A172 (cell line): ENCODE data around the gene FAM180A. TPM values are rescaled to one million over a fixed set of nuclear protein-coding genes. Genes with fewer than 3 reads are reported as not detected.
"Not testable (repeated sequence)": the region's sequence is repeated elsewhere in the genome, so short reads cannot be mapped to it uniquely, and the experiment has no call there.

ENCODE experiments used
- DNase-seq: peaks from one replicate; pipeline ENCODE4 v3.0.0-alpha.2; 2015; ENCODE audit warnings: low spot score
- total RNA-seq: library from RNA; depleted of rRNA; stranded (reverse); fragments of >200 nt; shearing (Covaris generic); gene quantifications from 2 replicates; pipeline ENCODE4 v1.2.3, GENCODE V29; 2014

FAM180A gene
- total RNA-seq, 1 experiment from 2014 or later: 1.8 TPM

DNA sequence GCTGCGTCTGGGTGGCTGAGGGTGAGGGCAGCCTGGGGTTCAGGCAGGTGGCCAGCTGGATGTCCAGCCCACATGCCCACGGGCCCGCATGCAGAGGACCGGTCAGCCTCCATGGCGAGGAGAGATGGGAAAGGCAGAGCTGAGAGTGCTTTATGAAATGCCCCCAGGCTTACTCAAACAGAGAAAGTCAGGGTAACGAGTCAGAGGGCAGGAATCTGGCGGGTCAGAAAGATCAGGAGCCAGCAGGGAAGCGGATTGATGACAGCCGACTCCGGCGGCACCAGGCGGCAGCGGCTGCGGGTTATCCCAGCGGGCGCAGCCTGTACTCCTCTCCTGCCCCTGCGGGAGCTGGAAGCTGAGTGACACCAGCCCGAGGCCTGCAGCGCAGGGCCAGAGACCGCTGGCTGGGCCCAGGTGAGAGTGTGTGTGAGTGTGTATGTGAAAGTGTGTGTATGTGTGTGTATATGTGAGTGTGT is 34.0 kb downstream of the FAM180A start:
- peak; percentile 79 for DNase-seq

DNA sequence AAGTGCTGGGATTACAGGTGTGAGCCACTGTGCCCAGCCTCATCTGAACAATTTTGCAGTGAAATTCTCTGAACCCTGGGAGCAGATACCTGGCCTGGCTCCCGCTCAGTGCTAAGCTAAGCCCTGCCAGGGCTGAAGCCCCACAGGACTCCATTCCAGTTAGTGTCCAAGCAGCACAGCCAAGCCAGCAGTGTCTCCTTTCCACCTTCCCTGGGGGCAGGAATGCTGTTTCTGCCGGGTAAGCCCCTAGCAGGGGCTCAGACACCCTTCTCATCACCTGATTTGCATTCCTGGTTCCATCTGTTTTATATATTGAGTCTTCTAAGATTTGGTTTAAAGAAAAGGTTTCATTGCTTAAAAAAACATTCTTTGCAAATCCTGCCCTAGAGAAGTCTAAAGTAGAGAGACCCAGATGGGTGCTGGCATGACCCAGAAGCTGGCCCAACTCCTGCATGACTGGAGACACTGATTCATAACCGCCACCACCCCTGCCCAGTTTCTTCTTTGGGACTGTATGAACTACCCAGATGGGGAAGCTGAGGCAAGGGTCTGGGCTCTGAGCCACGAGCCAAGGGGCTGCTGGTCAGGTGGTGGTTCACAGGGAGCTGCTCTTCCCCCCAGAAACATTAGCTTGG is 34.7 kb downstream of the FAM180A start:
- no peak for DNase-seq

DNA sequence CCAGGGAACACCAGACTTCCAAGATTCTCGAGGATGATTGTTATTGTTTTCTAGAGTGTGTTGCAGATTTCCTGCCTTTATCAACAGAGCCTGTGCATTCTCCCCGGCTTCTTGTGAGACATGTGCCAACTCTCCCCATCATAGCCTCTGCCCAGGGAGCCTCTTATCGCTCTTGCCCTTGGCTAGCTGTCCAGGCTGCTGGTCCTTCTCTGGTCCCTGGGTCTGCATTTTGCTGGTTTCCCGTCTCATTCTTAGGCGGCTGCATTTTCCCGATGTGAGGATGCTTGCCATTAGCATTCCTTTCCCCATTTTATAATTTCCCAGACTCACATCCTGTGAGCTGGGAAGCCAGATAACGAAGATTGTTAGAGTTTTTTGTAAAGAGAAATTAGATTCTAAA is 35.8 kb downstream of the FAM180A start:
- DNase-seq: no peak

DNA sequence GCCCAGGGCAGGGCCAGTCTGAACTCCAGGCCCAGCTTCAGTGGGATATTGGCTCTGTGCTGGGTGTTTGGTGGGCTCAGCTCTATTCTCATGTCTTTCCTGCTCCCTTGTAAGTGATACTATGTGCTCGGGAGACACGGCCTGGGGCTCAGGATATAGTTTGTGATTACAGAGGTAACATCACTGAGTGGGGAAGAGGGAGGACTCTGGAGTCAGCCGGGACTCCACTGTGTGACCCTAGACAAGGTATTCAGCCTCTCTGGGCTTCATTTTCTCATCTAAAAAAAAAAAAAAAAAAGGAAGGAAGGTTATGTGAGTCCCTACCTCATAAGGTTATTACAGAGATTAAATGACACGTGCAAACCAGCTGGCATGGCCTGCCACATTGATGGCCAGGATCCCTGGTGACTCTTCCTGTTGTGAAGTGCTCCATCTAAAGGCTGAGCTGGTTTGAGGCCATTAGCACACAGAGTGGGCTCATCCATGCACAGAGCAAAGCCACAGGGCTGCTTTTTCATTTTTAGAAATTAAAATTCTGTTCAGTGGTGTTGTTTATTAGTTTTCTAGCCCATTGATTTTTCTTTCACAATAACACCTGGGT is 36.3 kb downstream of the FAM180A start:
- DNase-seq: no peak

DNA sequence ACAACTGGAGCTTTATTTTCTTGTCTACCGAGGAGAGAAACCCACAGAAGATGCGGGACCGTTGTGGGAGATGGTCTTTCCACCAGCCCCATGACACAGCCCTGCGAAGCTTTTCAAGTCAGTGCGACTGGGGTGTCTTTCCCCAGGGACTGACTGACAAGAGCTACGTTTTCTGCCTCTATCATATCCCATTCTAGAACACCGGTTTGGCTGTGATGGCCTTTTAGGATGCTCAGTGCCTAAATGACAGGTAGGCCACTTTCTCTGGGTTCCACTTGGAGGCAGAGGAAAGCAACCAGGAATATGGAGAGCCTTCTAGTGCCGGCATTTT is 37.5 kb downstream of the FAM180A start:
- DNase-seq: no peak

DNA sequence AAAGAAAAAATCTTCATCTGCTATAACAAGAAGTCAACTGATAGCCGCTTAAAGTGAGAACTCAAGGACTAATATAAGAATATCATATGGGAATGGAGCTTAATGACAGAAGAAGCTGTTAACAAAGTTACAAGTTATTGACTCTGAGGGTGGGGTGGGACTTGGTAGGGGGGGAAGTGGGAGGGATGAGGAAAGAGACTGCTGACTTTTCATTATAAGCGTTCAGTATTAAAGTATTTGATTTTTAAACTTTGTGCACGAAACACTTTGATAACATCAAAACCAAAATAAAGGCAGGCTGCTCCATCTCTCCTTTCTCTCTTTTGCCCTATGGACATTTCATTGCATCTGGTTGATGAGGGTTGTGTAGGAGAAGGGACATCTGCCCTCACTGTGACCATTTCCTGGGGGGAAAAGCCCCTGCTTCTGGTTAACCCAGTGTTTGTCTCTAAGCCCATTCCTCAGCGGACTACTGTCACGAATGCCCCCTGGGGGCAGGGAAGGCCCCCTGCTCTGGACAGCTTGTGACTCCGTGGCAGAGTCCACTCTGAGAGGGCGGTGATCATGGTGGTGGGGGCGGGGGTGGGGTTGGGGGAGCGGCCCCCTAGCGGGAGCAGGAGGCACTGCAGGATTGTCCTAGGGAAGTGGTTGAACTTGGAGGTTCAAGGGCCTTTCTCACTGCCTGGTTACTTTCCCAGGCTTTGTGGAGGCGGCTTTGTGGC is 38.0 kb downstream of the FAM180A start:
- no peak for DNase-seq

DNA sequence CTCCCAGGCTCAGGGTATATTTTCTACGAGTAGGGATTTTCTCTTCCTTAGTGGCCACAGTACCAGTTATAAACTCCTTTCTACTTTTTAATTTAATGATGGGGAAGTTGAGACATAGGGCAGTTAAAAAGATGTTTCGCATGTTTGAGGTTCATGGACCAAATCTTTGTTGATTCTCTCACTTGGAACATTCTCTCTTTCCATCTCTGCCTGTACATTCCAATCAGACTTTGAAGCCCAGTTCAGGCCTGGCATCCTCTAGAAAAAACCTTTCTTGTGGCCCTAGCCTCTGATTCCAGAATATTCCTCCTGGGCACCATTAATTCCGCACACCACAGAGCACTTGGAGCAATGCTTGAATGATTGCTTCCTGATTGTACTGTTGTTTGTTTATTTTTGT is 39.1 kb downstream of the FAM180A start:
- DNase-seq: no peak

DNA sequence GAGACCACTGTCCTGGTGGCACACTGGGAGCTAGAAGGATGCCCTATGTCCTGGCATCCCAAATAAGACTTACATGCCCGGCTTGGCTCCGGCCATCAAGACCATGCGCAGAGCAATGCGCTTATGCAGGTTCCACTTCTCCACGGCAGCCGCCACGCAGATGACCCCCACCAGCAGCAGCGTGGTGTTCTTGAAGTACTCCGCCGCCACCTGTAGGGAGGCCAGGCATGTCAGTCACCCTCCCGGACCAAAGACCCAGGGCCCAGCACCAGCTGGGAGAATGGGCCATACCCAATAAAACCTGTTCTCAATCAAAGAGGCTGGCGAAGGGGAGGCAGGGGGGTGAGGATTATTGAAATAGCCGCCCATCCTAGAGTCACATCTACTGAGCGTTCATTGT is 40.6 kb downstream of the FAM180A start:
- no peak for DNase-seq

DNA sequence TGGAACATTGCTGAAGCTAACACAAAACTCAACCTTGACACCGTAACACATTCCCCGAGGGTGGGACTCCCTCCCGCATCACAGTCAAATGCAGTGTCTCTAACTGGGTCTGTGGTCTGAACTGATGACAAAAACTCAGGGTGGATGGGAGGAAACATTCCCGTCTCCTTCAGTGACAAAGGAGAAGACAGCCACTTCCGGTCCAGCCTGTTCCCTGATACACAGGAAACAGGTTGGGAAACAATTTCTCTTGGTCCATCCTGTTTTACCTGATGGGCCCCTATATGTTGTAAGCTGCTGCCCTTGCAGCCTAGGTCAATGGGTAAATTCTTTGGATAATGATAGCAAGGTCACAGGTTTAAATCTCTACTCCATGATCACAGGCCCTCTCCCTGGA is 41.0 kb downstream of the FAM180A start:
- DNase-seq: no peak

DNA sequence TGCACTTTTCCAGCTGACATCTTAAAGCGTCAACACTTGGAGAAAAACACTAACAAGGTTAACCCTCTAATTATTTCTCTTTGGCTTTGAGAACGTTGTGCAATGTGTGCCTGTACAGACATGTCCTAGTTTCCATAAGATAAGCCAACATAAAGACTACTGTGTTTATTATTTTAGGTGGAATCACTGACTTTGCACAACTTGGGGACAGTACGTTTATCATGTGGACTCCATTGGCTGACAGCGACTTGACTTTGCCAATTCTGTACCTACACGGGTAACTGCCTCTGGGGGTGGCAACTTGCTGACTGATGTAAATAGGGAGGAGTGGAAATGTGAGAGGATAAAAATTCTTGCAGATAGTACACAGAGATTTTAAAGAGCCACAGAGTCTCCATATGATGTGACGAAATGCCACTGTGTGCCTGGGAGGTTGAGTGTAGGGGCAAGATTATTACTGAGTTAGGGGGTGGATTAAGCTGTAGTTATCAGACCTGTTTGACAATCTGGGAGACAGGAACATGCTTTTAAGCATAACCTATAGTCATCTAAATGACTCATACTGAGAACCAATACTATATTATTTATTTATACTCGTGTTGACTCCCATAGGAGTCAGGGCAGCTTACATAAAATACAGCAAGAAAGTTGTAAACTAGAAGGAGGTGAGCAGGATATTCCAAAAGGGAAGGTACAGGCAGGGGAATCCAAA is 41.6 kb downstream of the FAM180A start:
- no peak for DNase-seq

DNA sequence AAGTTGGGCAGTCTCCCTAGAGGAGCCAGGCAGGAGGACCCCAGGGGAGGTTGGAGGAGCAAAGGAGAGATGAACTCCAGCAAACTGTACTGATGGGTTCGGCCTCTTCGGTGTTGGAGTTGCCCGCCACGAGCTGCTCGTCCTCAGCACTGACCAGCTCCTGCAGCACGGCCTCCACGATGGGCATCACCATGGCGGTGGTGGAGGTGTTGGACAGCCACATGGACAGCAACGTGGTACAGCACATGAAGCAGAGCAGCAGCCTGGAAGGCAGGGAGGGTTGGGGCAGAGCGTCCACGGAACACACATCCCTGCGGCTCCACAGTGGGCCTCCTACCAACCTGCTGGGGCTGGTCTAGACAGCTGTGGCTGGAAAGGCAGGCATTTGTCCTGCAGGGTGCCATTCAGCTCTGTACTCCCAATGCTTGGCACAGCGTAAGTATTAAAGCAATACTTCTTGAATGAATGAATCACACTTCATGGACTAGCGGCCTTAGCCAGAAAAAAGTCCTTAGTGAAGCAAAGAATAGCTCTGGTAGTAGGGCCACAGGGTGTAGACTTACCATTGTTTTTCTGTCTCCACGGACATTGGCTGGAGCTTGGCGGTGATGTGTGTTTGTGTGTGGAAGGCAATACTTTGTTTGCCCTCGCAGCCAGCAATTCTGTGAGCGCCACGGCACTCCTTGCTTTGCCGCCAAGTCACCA is 42.4 kb downstream of the FAM180A start:
- DNase-seq: no peak

DNA sequence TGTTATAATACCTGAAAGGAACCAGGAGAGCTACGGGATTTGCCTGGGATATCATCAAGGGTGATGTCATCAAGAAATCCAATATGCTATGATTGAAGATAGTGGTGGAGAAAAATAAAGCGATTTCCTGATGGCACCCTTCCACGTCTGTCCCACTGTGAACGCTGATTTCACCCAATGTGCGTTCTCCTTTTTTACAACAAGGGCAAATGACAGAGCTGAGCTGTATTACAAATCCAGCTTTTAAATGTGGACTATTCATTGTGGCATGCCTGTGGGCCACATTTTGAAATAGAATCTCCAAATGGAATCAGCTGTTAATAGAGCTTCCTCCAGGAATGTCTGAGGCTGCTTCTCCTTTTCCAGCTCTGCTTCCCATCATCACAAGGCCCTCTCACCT is 43.9 kb downstream of the FAM180A start:
- no peak for DNase-seq

DNA sequence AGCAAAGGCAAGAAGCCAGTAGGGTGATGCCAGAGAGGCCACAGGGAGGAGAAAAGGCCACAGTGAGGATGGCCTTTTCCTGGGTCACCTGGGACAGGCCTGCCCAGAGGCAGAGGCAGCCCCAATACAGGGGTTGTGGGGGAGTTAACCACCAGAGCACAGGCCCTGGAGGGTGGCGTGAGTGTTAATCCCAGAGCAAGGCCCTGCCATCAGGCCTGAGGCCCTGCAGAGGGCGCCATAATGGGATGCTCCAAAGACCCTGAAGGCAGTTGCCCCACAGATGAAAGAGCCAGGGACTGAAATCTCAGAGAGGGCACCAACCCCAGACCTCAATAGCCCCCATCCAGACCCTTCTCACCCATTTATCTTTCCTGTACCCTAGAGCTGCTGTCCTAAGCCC is 44.5 kb downstream of the FAM180A start:
- no peak for DNase-seq

DNA sequence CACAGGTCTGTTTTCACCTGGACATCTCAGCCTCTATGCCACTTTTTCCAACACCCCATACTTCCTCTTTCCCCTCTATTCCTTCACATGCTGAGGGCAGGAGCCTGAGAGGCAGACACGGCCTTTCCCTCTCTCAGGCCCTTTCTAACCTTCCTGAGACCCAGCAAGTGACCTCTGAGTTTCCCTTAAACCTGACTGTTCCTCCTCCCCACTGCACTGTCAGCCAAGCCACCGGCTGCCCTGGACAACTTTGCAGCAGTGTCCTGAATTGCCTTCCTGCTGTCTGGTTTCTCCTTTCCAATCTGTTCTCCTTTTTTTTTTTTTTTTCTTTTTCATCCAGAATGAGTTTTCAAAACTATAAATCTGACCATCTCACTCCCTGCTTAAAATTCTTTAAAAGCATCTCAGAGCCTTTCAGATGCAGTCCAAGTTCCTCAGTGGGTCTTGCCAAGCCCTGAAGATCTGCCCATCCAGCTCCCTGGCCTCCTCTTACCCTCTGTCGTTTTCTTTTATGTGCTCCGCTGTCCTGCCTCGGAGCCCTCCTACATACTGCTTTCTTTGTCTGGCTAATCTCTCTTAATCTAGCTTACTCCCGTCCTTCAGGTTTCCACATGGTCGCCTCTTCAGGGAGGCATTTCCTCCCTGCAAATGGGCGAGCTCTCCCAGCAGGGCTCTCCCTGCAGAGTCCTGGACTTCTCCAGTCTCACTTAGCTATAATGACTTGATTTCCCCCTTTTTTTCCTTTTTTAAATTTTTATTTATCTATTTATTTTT is 51.1 kb downstream of the FAM180A start:
- DNase-seq: no peak

DNA sequence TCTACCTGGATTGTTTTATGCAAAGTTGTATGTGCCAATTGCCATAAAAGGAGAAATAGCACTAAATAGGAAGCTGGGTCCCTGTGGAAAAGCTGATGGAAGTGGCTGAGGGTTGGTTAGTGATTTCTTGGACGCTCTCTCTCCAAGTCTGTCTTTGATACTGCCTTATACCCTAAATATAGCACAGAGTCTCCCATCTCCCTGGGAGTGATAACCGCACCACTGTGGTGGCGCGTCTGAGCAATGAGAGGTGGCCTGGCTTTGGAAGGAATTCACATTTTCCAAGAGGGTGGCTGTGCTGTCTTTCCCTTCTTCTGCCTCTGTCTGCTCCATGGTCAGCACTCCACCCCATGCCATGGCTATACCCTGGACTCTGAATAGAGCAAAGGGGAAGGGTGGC is 55.1 kb downstream of the FAM180A start:
- DNase-seq: no peak

DNA sequence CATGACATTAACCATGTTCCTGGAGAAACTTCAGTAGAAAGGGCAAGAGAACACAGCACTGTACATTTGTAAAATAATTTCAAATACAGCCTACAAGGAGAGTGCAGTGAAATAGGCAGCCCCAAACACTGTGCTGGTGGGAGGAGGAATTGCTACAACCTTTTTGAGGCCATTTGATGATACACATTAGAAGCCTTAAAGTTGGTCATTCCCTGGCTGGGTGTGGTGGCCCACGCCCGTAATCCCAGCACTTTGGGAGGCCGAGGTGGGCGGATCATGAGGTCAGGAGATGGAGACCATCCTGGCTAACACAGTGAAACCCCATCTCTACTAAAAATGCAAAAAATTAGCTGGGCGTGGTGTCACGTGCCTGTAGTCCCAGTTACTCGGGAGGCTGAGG is 56.0 kb downstream of the FAM180A start:
- not testable (repeated sequence) for DNase-seq

DNA sequence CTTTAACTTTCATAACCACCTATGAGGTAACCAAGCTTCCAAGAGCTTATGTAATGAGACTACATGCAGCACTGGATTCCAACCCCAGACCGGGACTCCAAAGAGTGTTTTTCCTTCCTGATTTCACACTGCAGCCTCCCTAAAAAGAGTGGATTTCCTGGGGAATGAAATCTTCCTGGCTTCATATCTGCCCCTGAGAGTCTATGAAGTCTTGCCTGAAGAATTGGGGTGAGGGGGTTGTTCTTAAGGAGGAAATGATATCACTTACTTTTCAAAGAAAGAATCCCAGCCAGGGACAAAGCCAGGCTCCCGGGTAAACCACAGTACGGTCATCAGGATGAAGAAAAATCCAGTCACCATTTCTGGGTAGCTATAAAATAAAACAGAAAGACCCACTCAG is 56.6 kb downstream of the FAM180A start:
- DNase-seq: no peak

DNA sequence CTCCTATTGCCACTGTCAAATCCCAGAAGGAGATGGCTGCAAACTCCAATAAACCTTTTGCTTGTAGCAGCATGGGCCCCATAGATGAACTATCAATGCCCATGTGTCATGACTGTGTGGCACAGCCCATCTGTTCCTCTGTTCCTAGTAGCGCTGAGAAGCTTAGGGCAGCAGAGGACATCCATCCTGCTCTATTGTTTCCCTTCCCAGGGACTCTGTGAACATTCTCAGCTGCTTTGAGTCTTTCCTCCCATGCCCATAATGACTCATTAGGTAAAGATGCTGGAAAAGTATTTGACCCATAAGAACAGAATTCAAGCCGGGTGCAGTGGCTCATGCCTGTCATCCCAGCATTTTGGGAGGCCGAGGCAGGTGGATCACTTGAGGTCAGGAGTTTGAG is 58.0 kb downstream of the FAM180A start:
- peak; percentile 52 for DNase-seq

DNA sequence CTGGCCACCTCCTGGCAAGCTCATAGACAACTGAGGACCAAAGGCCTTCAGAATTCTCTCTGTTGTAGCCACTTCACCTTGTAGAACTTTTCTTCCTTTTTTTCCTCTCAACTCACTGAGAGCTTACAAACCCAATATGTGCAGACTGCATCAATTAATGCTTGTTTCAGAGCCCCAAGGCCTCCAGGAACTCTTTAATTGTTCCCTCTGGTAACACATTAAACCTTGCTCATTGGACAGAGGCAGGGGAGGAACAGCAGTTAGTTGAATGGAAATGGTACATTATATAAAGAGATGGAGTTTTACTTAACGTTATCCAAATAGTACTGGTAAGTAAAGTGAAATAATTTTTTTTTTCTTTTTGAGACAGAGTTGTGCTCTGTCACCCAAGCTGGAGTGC is 61.1 kb downstream of the FAM180A start:
- DNase-seq: no peak

DNA sequence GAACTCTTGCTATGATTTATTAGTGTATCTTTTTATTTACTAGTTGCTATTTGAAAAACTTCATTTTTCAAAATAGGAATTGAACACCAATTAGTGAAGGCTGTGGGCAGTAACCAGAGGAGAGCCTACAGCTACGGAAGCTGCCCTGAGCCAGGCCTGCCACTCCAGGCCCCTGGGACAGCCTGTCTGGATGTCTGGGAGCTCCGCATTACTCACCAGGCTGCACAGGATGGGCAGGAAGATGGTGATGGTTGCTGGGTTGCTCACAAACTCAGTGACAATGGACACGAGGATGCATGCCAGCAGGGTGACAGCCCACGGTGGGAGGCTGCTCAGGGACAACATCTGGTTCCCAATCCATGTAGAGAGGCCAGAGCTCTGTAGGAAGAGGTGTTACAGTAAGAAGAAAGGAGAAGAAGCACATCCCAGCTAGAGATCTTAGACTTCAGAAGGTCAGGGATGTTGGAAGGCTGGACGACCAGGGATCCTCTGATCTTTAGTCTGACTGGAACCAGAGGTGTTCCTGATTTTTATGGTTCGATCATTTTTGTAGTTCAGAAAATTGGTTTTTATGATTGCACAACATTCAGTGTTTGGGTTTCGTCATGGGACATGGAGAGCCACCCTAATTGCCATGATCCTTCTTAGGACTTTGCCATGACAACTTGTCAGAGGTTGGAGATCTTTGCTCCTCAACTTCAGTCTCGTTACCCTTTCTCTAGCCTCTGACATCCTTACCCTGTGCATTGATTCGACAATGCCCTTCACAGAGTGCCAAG is 63.1 kb downstream of the FAM180A start:
- DNase-seq: no peak

DNA sequence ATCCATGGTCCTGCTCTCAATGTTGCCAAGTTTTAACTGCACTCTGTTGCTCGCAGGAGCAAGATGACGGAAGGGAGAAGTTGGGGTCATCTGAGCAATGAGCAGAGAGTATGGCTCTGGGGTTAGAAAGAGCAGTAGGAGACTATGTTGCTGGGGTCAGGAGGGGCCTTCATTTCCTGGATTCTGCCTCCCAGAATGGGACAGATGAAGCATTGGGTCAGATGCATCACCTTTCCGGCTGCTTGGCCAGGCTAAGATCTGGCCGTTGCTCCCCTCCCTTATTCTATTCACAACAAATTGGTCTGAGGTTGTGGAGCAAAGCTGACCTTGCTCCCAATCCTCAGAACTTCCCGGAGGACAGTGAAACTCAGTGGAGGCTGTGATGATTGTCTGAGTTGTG is 63.9 kb downstream of the FAM180A start:
- DNase-seq: no peak
